Measurements from ENCODE around the gene GAD1.

The GAD1 gene

GRCh38 chr2:170819680-170820664 lies 3.3 kb downstream of the GAD1 start:
- Histone ChIP-seq H3K9me3 (ENCODE audit: control insufficient read depth, low read depth, low read length) (no peaks in the 10 kb centered on the region), H3K36me3 (ENCODE audit: control insufficient read depth, low read depth, low read length) (no peaks in the 10 kb centered on the region), H3K9ac (ENCODE audit: low read length) (peak overlapping the region; percentile 41), H3K27me3 (ENCODE audit: control insufficient read depth, insufficient read depth, low read length) (peaks cover 98% of the 10 kb centered on the region), H3K27ac (ENCODE audit: low read length) (no peak overlapping the region), H3K4me3 (ENCODE audit: low read length) (peak overlapping the region; percentile 56), H3K4me1 (ENCODE audit: control insufficient read depth, low read depth, low read length) (peaks cover 58% of the 10 kb centered on the region)

GRCh38 chr2:170820757-170821530 lies 4.3 kb downstream of the GAD1 start:
- H3K9ac ChIP-seq (ENCODE audit: low read length) = no peak overlapping the region
- H3K4me1 ChIP-seq (ENCODE audit: control insufficient read depth, low read depth, low read length) = peaks cover 52% of the 10 kb centered on the region
- no peaks in the 10 kb centered on the region for H3K9me3 ChIP-seq (ENCODE audit: control insufficient read depth, low read depth, low read length)
- H3K27ac ChIP-seq (ENCODE audit: low read length) = no peak overlapping the region
- peaks cover 98% of the 10 kb centered on the region for H3K27me3 ChIP-seq (ENCODE audit: control insufficient read depth, insufficient read depth, low read length)
- H3K36me3 ChIP-seq (ENCODE audit: control insufficient read depth, low read depth, low read length) = no peaks in the 10 kb centered on the region
- peak overlapping the region; percentile 56 for H3K4me3 ChIP-seq (ENCODE audit: low read length)

GRCh38 chr2:170821531-170822289 lies 5.0 kb downstream of the GAD1 start:
- Histone ChIP-seq H3K9me3 (ENCODE audit: control insufficient read depth, low read depth, low read length) (no peaks in the 10 kb centered on the region), H3K4me1 (ENCODE audit: control insufficient read depth, low read depth, low read length) (peaks cover 49% of the 10 kb centered on the region), H3K4me3 (ENCODE audit: low read length) (peak overlapping the region; percentile 56), H3K36me3 (ENCODE audit: control insufficient read depth, low read depth, low read length) (no peaks in the 10 kb centered on the region), H3K27ac (ENCODE audit: low read length) (no peak overlapping the region), H3K9ac (ENCODE audit: low read length) (no peak overlapping the region), H3K27me3 (ENCODE audit: control insufficient read depth, insufficient read depth, low read length) (peaks cover 93% of the 10 kb centered on the region)

GRCh38 chr2:170822290-170823087 lies 5.8 kb downstream of the GAD1 start:
- H3K9me3 ChIP-seq (ENCODE audit: control insufficient read depth, low read depth, low read length) = no peaks in the 10 kb centered on the region
- peak overlapping the region; percentile 56 for H3K4me3 ChIP-seq (ENCODE audit: low read length)
- H3K4me1 ChIP-seq (ENCODE audit: control insufficient read depth, low read depth, low read length) = peaks cover 47% of the 10 kb centered on the region
- peaks cover 93% of the 10 kb centered on the region for H3K27me3 ChIP-seq (ENCODE audit: control insufficient read depth, insufficient read depth, low read length)
- no peak overlapping the region for H3K27ac ChIP-seq (ENCODE audit: low read length)
- no peaks in the 10 kb centered on the region for H3K36me3 ChIP-seq (ENCODE audit: control insufficient read depth, low read depth, low read length)
- H3K9ac ChIP-seq (ENCODE audit: low read length) = no peak overlapping the region

- Histone ChIP-seq H3K27ac (ENCODE audit: low read length) (no peak overlapping the region), H3K36me3 (ENCODE audit: control insufficient read depth, low read depth, low read length) (no peaks in the 10 kb centered on the region), H3K4me1 (ENCODE audit: control insufficient read depth, low read depth, low read length) (peaks cover 43% of the 10 kb centered on the region), H3K9me3 (ENCODE audit: control insufficient read depth, low read depth, low read length) (no peaks in the 10 kb centered on the region), H3K4me3 (ENCODE audit: low read length) (peak overlapping the region; percentile 56), H3K9ac (ENCODE audit: low read length) (peak overlapping the region; percentile 16), H3K27me3 (ENCODE audit: control insufficient read depth, insufficient read depth, low read length) (peaks cover 91% of the 10 kb centered on the region)
These were observed 6.6 kb downstream of the GAD1 start for GRCh38 chr2:170823088-170823897.

- H3K4me3 ChIP-seq (ENCODE audit: low read length) = peak overlapping the region; percentile 56
- H3K9ac ChIP-seq (ENCODE audit: low read length) = no peak overlapping the region
- H3K27ac ChIP-seq (ENCODE audit: low read length) = no peak overlapping the region
- H3K36me3 ChIP-seq (ENCODE audit: control insufficient read depth, low read depth, low read length) = no peaks in the 10 kb centered on the region
- peaks cover 38% of the 10 kb centered on the region for H3K4me1 ChIP-seq (ENCODE audit: control insufficient read depth, low read depth, low read length)
- H3K9me3 ChIP-seq (ENCODE audit: control insufficient read depth, low read depth, low read length) = no peaks in the 10 kb centered on the region
- H3K27me3 ChIP-seq (ENCODE audit: control insufficient read depth, insufficient read depth, low read length) = peaks cover 91% of the 10 kb centered on the region
These were observed 7.2 kb downstream of the GAD1 start for GRCh38 chr2:170823898-170824215.

- no peak overlapping the region for H3K9ac ChIP-seq (ENCODE audit: low read length)
- H3K36me3 ChIP-seq (ENCODE audit: control insufficient read depth, low read depth, low read length) = no peaks in the 10 kb centered on the region
- H3K4me3 ChIP-seq (ENCODE audit: low read length) = no peak overlapping the region
- peaks cover 33% of the 10 kb centered on the region for H3K4me1 ChIP-seq (ENCODE audit: control insufficient read depth, low read depth, low read length)
- H3K27ac ChIP-seq (ENCODE audit: low read length) = no peak overlapping the region
- no peaks in the 10 kb centered on the region for H3K9me3 ChIP-seq (ENCODE audit: control insufficient read depth, low read depth, low read length)
- H3K27me3 ChIP-seq (ENCODE audit: control insufficient read depth, insufficient read depth, low read length) = peaks cover 86% of the 10 kb centered on the region
These were observed 7.9 kb downstream of the GAD1 start for GRCh38 chr2:170824526-170825015.

- Histone ChIP-seq H3K27ac (ENCODE audit: low read length) (no peak overlapping the region), H3K9me3 (ENCODE audit: control insufficient read depth, low read depth, low read length) (no peaks in the 10 kb centered on the region), H3K27me3 (ENCODE audit: control insufficient read depth, insufficient read depth, low read length) (peaks cover 52% of the 10 kb centered on the region)
These were observed 11.3 kb downstream of the GAD1 start for GRCh38 chr2:170827841-170828532.

GRCh38 chr2:170828533-170828916 lies 11.8 kb downstream of the GAD1 start:
- H3K9ac ChIP-seq (ENCODE audit: low read length) = no peak overlapping the region

More at GRCh38 chr2:170827841-170828532, 11.3 kb downstream of the GAD1 start:
- Histone ChIP-seq H3K9ac (ENCODE audit: low read length) (no peak overlapping the region), H3K4me1 (ENCODE audit: control insufficient read depth, low read depth, low read length) (peaks cover 6% of the 10 kb centered on the region), H3K36me3 (ENCODE audit: control insufficient read depth, low read depth, low read length) (no peaks in the 10 kb centered on the region), H3K4me3 (ENCODE audit: low read length) (no peak overlapping the region)

GRCh38 chr2:170829036-170829435 lies 12.3 kb downstream of the GAD1 start:
- H3K9me3 ChIP-seq (ENCODE audit: control insufficient read depth, low read depth, low read length) = no peaks in the 10 kb centered on the region
- no peaks in the 10 kb centered on the region for H3K36me3 ChIP-seq (ENCODE audit: control insufficient read depth, low read depth, low read length)
- H3K9ac ChIP-seq (ENCODE audit: low read length) = no peak overlapping the region
- H3K4me1 ChIP-seq (ENCODE audit: control insufficient read depth, low read depth, low read length) = peaks cover 3% of the 10 kb centered on the region
- no peak overlapping the region for H3K27ac ChIP-seq (ENCODE audit: low read length)
- no peak overlapping the region for H3K4me3 ChIP-seq (ENCODE audit: low read length)
- peaks cover 43% of the 10 kb centered on the region for H3K27me3 ChIP-seq (ENCODE audit: control insufficient read depth, insufficient read depth, low read length)

More at GRCh38 chr2:170828533-170828916, 11.8 kb downstream of the GAD1 start:
- Histone ChIP-seq H3K4me1 (ENCODE audit: control insufficient read depth, low read depth, low read length) (peaks cover 6% of the 10 kb centered on the region), H3K27ac (ENCODE audit: low read length) (no peak overlapping the region), H3K4me3 (ENCODE audit: low read length) (no peak overlapping the region), H3K9me3 (ENCODE audit: control insufficient read depth, low read depth, low read length) (no peaks in the 10 kb centered on the region), H3K27me3 (ENCODE audit: control insufficient read depth, insufficient read depth, low read length) (peaks cover 47% of the 10 kb centered on the region), H3K36me3 (ENCODE audit: control insufficient read depth, low read depth, low read length) (no peaks in the 10 kb centered on the region)
